CD4-positive, alpha-beta T cell treated with Interleukin-17A for 4 hours (primary cell): ENCODE results near the gene CYP11A1.
"Not testable (repeated sequence)": the region's sequence is repeated elsewhere in the genome, so short reads cannot be mapped to it uniquely, and the experiment has no call there.

Experiments used
- DNase-seq: peaks from one replicate; pipeline ENCODE4 v3.0.0-alpha.2; 2020; ENCODE audit warnings: mixed read lengths

Gene CYP11A1

DNA sequence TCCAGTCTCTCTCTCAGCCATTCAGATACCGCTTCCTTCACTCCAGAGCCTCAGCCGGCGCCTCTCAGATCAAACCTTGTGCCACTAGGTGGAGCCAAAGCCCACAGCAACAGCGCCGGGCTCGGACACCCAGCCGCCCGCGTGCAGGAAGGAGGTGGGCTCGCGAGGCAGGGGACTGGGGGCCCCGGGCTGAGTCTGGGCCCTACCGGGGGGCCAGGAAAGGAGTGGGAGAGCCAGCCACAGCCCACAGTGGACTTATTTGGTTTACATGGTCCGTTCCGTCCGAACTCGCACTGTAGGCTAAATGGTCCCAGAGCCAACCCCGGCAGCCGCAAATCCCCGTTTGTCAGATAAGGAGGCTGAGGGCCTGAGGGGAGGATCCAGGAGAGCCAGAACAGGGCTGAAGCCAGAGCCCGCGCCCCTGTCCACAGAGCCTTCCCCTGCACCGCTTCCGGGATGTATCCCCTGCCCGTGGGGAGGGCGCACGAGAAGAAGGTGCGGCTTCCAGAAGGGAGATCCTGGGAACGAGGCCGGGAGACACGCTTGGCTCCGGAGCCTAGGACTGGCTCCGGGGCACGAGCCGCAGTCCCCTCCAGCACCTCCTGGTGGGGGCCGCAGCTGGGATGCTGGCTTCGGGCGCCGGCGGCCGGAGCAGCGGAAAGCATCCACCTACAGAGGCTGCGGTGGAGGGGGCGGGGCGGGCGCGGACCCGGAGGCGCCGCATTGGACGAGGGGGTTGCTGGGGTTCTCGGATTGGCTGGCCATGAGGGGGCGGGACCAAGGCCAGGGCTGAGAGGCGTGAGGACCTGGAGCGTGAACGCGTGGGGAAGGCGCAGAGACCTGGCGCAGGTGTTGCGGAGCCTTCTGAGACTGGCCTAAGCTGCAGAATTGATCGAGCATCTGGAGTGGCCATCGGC, 6.5 kb upstream of the CYP11A1 start:
- DNase-seq, result peak; percentile 98

DNA sequence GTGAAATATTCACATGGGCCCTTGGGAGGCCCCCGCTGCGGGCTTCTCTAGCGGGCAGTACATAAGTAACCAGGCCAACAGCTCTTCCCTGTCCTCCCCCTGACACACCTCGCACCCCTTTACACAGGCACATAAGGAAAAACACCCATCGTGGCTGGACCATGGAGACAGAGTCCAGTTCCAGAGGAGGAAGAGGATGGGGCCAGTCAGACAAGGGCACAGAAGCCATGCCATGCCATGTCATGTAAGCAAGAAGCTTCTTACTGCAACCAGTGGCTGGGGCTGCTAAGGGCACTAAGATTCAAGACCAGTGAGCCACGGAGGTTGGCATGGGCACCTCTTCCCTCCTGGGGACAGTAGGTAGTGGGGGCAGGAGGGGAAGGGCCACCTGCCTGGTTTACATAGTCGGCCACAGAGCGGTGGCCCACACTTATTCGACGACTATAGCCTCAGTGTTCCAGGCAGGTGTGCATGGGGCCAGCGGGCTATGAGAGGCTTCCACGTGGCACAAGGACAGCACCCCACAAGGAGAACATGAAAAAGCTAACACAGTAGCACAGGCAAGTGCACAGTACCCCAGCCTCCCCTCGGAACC, 5.7 kb upstream of the CYP11A1 start:
- no peak for DNase-seq

DNA sequence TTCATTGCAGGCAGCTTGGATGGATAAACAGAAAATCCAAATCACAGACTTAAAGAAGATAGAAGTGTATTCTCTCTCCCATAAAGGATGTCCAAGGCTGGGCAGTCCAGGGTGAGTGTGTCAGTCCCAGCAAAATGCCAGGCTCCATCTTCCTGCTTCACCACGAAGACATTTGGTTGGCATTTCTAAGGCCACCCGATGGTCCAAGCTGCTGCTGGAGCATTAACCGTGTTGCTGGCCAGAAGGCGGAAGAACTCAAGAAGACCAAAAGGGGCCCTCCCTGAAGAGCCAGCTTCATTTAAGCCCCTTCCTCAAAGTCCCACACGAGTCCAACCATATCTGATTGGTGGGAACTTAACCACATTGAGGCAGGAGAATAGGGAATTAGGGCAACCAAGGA, 3.0 kb upstream of the CYP11A1 start:
- no peak for DNase-seq

DNA sequence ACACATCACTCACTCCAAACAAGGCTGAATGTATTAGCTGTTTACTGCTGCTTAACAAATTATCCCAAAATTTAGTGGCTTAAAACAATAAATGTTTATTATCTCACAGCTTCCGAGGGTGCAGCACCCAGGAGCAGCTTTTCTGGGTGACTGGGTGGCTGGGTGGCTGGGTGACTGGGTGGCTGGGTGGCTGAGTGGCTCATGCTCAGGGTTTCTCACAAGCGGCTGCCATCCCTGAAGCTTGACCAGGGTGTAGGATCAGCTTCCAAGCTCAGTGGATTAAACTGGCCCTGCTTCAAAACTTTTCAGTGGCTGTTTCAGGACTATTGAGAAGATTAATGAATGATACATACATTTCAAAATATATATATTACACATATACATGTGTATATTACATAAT, 2.3 kb upstream of the CYP11A1 start:
- DNase-seq, result no peak

DNA sequence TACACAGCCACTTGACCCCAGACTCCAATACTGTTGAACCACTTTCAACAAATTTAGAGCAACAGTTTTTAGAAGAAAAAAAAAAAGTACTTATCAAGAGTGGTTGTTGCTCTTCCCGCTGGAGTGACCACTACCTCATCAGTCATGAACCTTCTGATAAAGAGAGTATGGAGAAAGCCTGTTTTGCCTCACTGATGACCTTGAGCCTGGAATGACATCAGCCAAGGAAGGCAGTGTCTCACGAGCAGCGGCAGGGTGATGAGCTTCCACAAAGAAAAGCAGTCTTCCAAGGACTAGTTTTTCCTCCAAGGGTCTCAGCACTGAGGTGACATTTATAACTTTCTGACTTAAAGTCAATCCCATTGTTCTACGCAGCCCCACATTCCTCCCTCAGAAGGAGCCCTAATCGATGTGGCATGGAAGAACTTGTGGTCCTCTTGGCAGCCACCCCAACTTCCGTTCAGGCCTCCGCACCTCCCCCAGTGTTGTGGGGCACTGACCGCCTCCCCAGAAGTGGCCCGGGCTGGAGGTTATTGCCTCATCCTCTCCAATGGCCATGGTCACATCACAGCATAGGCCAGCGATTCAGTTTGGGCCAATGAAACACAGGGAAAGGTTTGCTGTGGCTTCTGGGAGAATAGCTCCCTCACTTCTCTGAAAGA, 1.8 kb upstream of the CYP11A1 start:
- DNase-seq, result no peak

DNA sequence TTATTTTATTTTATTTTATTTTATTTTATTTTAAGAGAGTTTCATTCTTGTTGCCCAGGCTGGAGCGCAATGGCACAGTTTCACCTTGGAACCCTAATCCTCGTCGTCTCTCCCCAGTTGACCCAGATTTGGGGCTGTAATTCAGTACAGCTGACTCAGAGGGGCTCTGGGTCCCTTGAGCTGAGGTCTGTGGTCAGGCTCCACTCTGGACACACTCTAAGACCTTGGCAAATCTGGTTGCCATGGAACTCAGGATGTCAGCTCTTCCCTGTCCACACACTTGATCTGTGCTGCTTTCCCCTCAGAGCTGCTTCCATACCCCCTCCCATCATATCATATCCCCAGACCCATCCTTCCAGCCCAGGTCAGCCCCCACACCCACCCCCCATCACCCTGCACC, 675 bp upstream of the CYP11A1 start:
- DNase-seq, result no peak

DNA sequence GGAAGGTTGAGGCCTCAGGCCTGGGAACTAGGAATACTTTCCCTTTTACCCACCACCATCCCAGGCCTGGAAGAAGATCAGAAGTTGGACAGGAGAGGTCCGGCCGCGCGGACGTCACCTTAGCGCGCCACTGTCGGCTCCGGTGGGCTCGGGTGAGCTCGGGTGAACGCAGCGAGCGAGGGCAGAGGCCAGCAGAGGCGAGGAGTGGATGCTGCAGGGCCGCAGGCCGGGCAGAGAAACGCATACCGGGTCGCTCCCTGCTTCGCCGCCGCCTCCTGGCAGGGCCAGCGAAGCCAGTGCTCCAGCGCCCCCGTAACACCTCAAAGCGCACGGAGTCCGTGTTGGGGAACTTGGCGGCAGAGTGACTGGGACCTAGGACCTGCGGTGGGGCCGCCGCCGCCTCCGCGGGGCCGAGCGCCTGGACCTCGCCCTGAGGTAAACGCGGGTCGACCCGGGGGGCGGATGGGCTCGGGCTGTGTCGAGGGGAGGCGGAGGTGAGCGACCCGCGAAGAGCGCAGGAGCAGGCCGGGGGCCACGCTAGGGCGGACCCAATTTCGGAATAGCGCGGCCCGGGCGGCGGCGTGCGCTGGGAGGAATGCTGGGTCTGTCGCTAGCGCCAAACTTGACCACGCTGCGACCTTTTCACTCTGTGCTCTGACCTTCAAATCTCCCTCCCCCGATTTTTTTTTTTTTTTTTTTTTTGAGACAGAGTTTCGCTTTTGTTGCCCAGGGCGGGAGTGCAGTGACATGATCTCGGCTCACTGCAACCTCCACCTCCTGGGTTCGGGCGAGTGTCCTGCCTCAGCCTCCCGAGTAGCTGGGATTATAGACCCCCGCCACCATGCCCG, 1.6 kb downstream of the CYP11A1 start:
- peak; percentile 21 for DNase-seq

DNA sequence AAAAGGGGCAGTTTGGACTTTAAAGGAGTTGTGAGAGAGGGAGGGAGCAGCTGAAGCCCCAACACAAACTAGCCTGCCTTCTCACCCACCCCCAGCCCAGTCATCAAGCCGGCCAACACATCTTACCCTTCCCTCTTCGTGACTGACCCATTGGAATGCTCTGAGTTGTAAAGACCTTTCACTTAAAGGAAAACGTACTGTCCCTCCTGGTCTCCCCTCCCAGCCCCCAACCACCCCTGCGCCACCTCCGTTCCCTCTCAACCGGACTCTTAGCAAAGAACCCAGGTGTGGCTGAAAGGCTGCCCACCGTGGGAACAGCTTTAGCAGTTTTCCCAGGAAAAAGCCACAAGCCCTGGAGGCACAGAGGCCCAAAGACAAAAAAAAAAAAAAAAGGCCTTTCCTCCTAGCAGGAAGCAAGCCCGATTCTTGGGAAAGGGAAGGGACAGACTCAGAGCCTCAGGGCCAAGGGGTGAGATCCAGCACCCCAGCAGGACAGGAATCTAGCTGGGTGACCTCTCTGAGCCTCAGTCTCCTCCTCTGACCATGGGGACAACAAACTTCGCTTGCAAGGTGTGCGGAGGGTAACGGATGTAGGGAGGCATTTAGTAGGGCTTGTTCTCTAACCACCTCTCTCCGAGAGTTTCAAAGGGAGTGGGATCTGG, 2.4 kb downstream of the CYP11A1 start:
- DNase-seq, result no peak

DNA sequence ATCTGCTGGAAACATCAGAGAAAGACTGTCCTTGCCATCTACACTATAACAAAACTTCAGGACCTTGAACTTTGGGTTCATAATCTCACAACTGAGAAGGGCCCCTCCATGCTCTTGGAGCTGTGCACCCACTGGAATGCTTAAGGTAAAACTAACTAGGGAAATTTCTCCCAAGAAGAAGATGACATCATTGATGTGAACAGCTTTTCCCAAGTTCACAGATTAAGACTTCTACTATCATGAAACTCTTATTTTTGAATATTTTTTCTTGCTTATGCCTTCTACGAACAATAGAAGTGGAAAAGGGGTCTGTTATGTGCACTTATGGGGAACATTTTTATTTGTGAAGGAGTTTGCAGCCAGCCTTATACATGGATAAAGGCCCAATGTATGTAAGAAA, 5.0 kb downstream of the CYP11A1 start:
- DNase-seq, result no peak

DNA sequence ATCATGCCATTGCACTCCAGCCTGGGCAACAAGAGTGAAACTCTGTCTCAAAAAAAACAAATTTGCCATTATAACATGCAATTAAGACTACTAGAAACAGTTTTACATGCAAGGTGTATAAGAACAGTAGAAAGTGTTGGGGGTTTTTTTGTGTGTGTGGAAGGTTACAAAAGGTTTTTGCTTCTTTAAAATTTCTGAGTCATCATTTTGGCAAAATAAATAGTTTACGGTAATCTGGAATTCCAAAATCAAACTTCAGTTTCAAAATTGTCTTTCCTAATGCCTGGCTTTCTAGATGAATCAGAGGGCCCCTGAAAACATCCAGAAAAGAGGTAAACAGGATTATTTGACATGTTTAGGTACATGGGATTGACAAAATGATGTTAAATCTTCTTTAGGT, 6.6 kb downstream of the CYP11A1 start:
- DNase-seq, result not testable (repeated sequence)

DNA sequence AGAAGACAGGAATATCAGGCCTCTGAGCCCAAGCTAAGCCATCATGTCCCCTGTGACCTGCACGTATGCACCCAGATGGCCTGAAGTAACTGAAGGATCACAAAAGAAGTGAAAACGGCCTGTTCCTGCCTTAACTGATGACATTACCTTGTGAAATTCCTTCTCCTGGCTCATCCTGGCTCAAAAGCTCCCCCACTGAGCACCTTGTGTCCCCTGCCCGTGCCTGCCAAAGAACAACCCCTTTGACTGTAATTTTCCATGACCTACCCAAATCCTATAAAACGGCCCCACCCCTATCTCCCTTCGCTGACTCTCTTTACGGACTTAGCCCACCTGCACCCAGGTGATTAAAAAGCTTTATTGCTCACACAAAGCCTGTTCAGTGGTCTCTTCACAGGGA, 8.1 kb downstream of the CYP11A1 start:
- DNase-seq, result not testable (repeated sequence)

DNA sequence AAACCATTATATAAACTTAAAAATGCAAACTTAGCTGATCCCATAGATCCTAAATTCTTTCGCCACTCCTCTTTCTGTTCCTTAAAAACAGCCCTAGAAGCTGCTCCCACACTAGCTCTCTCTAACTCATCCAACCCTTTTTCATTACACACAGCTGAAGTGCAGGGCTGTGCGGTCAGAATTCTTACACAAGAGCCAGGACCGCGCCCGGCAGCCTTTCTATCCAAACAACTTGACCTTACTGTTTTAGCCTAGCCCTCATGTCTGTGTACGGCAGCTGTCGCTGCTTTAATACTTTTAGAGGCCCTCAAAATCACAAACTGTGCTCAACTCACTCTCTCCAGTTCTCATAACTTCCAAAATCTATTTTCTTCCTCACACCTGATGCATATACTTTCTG, 9.9 kb downstream of the CYP11A1 start:
- DNase-seq, result not testable (repeated sequence)

DNA sequence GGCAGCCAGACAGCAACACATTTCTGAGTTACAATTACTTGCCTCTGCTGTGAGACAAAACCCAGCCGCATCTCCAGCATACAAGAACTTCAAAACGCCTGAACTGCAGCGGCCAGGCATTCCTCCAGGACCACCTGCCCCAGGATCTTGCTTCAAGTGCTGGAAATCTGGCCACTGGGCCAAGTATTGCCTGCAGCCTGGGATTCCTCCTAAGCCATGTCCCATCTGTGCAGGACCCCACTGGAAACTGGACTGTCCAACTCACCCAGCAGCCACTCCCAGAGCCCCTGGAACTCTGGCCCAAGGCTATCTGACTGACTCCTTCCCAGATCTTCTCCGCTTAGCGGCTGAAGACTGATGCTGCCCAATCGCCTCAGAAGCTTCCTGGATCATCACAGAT, 11.4 kb downstream of the CYP11A1 start:
- DNase-seq, result not testable (repeated sequence)

DNA sequence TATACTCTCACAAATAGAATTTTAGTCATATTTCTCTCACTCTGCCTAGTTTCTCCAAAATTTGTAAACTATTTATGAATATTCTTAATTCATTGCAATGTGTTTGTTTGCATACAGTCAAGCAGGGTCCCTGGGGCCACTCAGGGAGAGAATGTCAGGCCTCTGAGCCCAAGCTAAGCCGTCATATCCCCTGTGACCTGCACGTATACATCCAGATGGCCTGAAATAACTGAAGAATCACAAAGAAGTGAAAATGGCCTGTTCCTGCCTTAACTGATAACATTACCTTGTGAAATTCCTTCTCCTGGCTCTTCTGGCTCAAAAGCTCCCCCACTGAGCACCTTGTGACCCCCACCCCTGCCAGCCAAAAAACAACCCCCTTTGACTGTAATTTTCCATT, 13.5 kb downstream of the CYP11A1 start:
- not testable (repeated sequence) for DNase-seq

DNA sequence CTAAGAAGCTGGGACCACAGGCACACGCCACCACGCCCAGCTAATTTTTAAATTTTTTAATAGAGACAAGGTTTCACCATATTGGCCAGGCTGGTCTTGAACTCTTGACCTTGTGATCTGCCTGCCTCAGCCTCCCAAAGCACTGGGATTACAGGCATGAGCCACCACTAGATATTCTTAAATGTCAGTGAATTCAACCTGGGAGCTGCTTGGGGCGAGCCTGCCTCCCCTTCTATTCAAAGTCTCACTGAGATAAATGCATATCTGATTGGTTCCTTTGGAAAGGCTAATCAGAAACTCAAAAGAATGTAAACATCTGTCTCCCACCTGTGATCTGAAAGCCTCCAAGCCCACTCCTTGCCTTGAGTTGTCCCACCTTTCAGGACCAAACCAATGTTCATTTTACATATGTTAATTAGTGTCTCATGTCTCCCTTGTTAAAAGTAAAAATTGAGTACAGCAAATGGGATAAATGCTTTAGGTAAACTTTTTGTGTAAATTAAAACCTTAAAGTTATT, 15.0 kb downstream of the CYP11A1 start:
- DNase-seq, result no peak

DNA sequence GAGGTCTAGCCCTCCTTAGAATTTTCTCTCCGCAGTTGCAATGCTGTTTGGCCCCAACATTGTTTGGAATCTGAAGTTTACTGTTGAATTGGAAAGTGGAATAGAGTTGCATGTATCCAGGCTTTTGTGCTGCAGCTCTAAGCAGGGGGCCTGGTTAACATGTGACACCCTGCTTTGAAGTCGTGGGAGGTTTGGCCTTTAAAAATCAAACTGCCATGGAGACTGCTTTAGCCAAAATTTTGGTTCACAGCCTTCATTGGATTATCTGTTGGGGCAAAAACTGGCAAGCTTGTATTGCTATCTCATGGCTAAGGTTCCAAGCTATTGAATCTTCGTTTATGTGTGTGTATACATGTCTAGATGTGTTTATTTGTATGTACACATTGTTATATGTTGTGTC, 15.8 kb downstream of the CYP11A1 start:
- DNase-seq, result no peak

DNA sequence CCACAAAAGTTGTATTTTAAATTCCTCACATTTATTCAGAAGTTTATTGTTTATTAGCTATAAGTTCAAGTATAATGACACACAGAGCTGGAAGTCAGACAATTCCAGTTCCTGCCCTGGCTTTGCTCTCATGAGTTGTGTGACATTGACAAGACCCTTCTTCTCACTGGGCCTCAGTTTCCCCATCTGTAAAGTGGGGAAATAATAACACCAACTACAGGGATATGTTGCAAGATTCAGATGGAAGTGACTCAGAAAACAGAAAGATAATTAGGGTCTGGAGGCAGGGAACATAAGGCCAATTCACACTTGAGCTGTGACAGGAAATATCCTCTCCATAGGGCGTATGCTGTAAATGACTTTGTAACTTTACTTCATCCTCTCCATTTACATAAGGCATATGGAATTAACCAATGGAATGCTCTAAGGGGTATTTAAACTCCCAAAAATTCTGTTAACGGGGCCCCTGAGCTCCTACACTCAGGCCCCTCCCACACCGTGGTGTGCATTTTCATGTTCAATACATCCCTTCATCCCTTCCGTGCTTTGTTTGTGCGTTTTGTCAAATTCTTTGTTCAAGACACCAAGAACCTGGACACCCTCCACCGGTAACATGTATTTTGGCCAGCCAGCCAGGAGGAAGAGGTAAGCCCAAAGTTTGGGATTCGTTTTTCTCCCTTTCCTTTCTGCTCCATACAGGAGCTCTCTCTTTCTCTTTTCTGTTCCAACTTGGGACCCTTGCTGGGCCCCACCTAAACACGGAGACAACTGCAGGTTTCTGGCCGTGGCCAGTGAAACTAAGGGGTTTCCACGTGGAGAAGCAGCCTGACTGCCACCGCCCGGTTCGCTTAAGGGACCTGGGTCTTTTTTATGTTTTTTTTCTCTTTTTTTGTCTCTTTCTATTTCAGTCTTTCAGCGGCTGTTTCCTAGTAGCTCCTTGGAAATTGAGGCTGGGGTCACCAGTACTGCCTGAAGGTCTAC, 16.9 kb downstream of the CYP11A1 start:
- DNase-seq, result no peak

DNA sequence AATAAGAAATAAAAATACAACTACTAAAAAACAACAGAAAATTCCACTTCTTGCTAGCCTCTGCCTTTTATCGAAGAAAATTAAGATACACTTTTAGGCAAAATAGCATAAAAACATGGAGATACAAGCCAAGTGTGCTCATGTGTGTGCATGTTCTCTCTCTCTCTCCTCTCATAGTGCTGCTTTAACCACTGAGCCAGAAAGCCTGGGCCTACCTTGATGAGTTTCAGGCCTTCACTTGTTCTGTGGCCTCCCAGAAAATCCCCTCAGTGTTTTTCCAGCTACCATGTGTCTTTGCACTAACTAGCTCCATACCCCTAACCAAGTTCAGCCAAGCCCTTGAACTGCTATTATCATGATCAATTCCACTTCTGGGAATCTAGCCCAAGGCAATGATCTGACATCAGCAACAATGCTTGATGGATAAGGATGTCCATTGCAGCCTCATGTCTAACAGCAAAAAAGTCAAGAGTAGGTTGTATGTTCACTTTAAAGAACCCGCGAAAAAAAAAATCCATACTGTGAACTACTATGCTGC, 18.1 kb downstream of the CYP11A1 start:
- no peak for DNase-seq

DNA sequence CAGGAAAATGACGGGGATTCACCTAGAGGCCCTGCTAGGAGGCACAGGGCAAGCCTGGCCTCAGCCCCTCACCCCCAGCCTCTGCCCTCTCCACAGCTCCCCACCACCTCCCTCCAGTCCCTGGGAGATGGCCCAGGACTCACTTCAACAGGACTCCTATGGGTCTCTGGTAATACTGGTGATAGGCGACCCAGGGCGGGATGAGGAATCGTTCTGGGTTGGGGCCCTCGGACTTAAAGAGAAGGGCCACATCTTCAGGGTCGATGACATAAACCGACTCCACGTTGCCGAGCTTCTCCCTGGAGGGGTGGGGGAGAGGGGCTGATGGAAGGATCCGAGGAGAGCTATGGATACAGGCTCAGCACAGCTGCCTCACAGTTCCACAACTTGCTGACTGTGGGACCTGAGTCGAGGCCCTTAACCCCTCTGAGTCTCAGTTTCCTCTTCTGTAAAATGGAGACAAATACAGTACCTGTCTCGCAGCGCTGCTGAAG, 19.6 kb downstream of the CYP11A1 start:
- no peak for DNase-seq

DNA sequence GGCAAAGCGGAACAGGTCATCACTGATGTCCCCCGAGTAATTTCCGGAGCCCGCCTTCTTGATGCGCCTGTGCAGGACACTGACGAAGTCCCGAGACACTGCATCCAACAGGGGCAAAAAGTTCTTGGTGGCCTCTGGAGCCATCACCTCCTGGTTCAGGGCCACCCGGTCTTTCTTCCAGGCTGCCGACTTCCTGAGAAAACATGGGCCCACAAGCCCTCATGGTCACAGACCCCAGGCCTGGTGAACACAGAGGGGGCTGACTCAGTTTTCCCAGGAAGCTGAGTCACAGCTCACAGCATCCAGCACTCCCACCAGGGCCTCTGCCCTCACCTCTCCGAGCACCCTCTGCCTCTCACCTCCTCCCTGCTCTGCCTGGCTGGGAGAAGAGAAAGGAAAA, 22.4 kb downstream of the CYP11A1 start:
- no peak for DNase-seq

DNA sequence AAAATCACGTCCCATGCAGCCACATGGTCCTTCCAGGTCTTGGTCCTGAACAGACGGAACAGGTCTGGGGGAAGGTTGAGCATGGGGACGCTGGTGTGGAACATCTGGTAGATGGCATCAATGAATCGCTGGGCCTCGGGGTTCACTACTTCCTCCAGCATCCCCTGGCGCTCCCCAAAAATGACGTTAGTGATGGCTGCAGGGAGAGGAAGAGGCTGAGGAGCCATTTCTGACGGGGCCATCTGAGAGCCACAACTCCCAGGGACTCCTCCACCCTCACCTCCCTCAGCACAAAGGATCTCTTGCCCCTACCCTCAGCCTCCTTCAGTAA, 23.7 kb downstream of the CYP11A1 start:
- no peak for DNase-seq
